ENCODE results near the gene PAQR9.

Gene PAQR9

GRCh38 chr3:142913432-142913831, 50.0 kb downstream of the PAQR9 start:
- no peak for DNase-seq

- no peak for DNase-seq
Measured at GRCh38 chr3:142912402-142913172, 50.9 kb downstream of the PAQR9 start.

Measured in femur (tissue), 1 donor.